Calu3 (cell line): Measurements from ENCODE around the gene ITGA11. TPM values are rescaled to one million over a fixed set of nuclear protein-coding genes. Genes with fewer than 3 reads are reported as not detected.

ENCODE experiments used
- BruUV-seq: library from RNA; stranded (reverse); fragments of 400-500 nt; replicated peaks from 2 replicates; lab custom pipeline; 2021; lab: Mats Ljungman, UMichigan
- CTCF ChIA-PET: fragments of 300-600 bp; sonication (Branson Sonifier 250); formaldehyde crosslinking; loops from one replicate; lab custom pipeline; 2022; ENCODE audit warnings: antibody characterized with exemption; lab: Charles Lee
- DNase-seq: peaks from one replicate; pipeline ENCODE4 v3.0.0; 2022
- H3K27ac Mint-ChIP-seq: one replicate; pipeline ENCODE4 v1.8.0; 2022; ENCODE audit warnings: mixed read lengths; ENCODE audit not compliant: unreplicated experiment
- H3K27me3 Mint-ChIP-seq: one replicate; pipeline ENCODE4 v1.8.0; 2022; ENCODE audit warnings: mixed read lengths; ENCODE audit not compliant: unreplicated experiment
- H3K36me3 Mint-ChIP-seq: one replicate; pipeline ENCODE4 v1.8.0; 2022; ENCODE audit warnings: mild to moderate bottlenecking, moderate library complexity, mixed read lengths; ENCODE audit not compliant: insufficient read depth, unreplicated experiment
- H3K4me1 Mint-ChIP-seq: one replicate; pipeline ENCODE4 v1.8.0; 2022; ENCODE audit warnings: mild to moderate bottlenecking, low read depth, mixed read lengths; ENCODE audit not compliant: unreplicated experiment
- H3K4me3 Mint-ChIP-seq: one replicate; pipeline ENCODE4 v1.8.0; 2022; ENCODE audit warnings: mild to moderate bottlenecking, low read depth, moderate library complexity, mixed read lengths; ENCODE audit not compliant: unreplicated experiment
- H3K9me3 Mint-ChIP-seq: one replicate; pipeline ENCODE4 v1.8.0; 2022; ENCODE audit warnings: low read depth, mixed read lengths; ENCODE audit not compliant: unreplicated experiment
- CTCF ChIP-seq: fragments of 200-600 bp; IDR thresholded peaks from one replicate; pipeline ENCODE4 v1.8.0; 2022; ENCODE audit warnings: antibody characterized with exemption; ENCODE audit not compliant: unreplicated experiment
- intact Hi-C: fragments of 100-400 bp; cut with micrococcal nuclease; formaldehyde crosslinking; loops from one replicate; pipeline ENCODE4 v1.10.0; 2022; ENCODE audit not compliant: unreplicated experiment
- total RNA-seq: library from RNA; stranded (reverse); gene quantifications from 2 replicates; pipeline ENCODE4 v1.2.3, GENCODE V29; 2022

ITGA11 gene
- total RNA-seq, 1 experiment from 2014 or later: not detected

DNA sequence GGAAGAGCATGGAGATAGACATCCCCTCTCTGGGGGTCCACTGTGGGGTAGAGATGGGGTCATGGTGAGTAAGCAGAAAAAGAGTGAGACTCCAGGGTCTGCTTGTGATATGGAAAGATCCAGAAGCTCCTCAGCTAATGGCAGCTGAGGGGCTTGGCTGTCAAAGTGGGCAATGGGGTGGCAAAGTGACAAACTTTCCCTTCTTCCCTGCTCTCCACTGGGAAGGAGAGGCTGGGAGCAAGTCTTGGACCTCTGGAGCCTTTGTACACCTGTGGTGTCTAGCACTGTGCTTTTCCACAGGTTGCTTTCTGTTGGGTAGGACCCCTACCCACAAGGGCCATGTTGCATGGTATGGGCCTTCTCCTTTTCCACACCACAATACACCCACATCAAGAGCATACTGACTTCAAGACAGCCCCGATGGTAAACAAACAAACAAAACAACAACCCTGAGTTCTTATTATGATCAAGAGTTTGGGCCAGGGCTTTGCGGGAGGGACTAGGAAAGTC, 3.5 kb downstream of the ITGA11 start:
- CTCF ChIA-PET: interaction anchor here (0.8 to 1.8 kb wide), 2 partner anchors 82 to 122 kb away, joined by 3 to 4 read pairs; no protein-coding TSS in a partner anchor
- H3K4me1 Mint-ChIP-seq: peaks cover 6% of the 10 kb centered on the region
- DNase-seq: no peak
- no peaks in the 10 kb centered on the region for H3K36me3 Mint-ChIP-seq
- no peak overlapping the region for H3K27ac Mint-ChIP-seq
- intact Hi-C loops: no loop called here
- TF ChIP-seq CTCF: no peak
- H3K9me3 Mint-ChIP-seq: no peaks in the 10 kb centered on the region
- H3K4me3 Mint-ChIP-seq: no peak overlapping the region
- BruUV-seq: no TSS peak
- H3K27me3 Mint-ChIP-seq: peaks cover 73% of the 10 kb centered on the region

GRCh38 chr15:68427963-68428362, 4.0 kb downstream of the ITGA11 start:
- CTCF ChIA-PET: interaction anchor here (0.8 to 1.8 kb wide), 2 partner anchors 81 to 121 kb away, joined by 3 to 4 read pairs; no protein-coding TSS in a partner anchor
- H3K27me3 Mint-ChIP-seq: peaks cover 73% of the 10 kb centered on the region
- no TSS peak for BruUV-seq
- H3K27ac Mint-ChIP-seq: no peak overlapping the region
- H3K36me3 Mint-ChIP-seq: no peaks in the 10 kb centered on the region
- no peak for TF ChIP-seq CTCF
- H3K4me3 Mint-ChIP-seq: no peak overlapping the region
- intact Hi-C loops: no loop called here
- no peaks in the 10 kb centered on the region for H3K9me3 Mint-ChIP-seq
- DNase-seq: no peak
- peaks cover 6% of the 10 kb centered on the region for H3K4me1 Mint-ChIP-seq

- Mint-ChIP-seq H3K36me3 (no peaks in the 10 kb centered on the region), H3K4me3 (no peak overlapping the region), H3K9me3 (no peaks in the 10 kb centered on the region), H3K4me1 (peaks cover 4% of the 10 kb centered on the region), H3K27ac (no peak overlapping the region), H3K27me3 (peaks cover 73% of the 10 kb centered on the region)
- no TSS peak for BruUV-seq
- TF ChIP-seq CTCF: no peak
- CTCF ChIA-PET: no interaction called here
- intact Hi-C loops: no loop called here
- DNase-seq: no peak
Measured at GRCh38 chr15:68427366-68427765, 4.6 kb downstream of the ITGA11 start.

DNA sequence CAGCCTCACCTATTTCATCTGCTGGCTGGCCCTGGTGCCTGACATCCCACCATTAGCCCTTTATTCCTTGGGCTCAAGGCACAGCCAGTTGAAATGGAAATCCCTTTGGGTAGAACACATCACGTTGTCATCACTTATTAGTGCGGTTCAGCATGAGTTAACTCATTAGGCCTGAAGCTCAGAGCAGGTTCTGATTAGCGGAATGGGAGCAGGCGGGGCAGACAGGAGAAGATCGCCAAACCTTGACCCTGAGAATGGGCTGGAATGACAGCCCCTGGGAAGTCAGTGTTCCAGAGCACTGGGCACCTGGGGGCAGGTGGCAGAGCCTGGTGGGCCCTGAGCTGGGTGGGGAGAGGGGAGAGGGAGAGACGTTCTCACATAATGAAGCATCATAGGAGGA, 5.8 kb downstream of the ITGA11 start:
- CTCF ChIA-PET: no interaction called here
- DNase-seq: no peak
- intact Hi-C loops: no loop called here
- no peak for TF ChIP-seq CTCF
- H3K4me3 Mint-ChIP-seq: no peak overlapping the region
- BruUV-seq: no TSS peak
- peaks cover 5% of the 10 kb centered on the region for H3K4me1 Mint-ChIP-seq
- H3K27ac Mint-ChIP-seq: no peak overlapping the region
- H3K36me3 Mint-ChIP-seq: no peaks in the 10 kb centered on the region
- H3K9me3 Mint-ChIP-seq: no peaks in the 10 kb centered on the region
- H3K27me3 Mint-ChIP-seq: peaks cover 68% of the 10 kb centered on the region
